ENCODE data around the gene PRR5.

Gene PRR5

DNA sequence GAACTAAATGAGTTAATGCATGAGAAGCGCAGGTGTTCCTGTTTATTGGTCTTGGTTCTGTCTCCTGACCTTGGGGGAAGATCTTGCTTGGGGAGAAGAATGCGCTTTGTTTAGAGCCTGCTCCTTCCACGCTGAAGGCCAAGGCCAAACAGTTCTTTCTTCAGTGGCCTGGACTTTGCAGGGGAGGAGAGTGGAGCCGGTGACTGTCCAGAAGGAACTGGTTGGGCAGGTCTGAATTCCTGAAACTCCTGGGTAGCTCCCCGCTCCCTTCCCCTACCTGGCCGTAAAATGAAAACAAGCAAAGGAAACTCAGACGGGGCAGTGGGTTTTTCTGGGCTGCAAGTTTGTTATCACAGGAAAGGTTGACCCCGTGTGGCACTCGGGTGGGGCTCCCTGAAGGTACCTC, 54.0 kb downstream of the PRR5 start:
- no peak for DNase-seq (ENCODE audit: low read depth in 2 of 2)

- DNase-seq (ENCODE audit: low read depth in 2 of 2), result no peak
Measured at GRCh38 chr22:44758344-44758973, 56.5 kb downstream of the PRR5 start.

DNA sequence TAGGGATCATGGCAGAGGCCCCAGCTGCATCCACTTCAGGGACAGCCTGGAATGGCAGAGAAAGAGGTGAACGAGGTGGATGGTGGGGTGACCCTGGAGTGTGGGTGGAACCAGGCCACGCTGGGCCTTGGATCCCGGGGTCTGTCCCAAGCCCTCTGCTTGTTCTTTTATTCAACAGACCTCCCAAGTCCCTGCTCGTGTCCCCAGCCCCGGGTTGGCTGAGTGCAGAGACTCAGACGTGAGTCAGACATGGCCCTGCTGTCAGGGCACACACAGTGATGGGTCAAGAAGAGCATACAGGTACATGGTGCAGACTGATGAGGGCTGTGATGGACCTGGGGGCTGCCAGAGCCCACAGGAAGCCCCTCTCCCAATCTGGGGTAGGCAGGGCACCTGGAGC, 57.0 kb downstream of the PRR5 start:
- no peak for DNase-seq (ENCODE audit: low read depth in 2 of 2)

DNA sequence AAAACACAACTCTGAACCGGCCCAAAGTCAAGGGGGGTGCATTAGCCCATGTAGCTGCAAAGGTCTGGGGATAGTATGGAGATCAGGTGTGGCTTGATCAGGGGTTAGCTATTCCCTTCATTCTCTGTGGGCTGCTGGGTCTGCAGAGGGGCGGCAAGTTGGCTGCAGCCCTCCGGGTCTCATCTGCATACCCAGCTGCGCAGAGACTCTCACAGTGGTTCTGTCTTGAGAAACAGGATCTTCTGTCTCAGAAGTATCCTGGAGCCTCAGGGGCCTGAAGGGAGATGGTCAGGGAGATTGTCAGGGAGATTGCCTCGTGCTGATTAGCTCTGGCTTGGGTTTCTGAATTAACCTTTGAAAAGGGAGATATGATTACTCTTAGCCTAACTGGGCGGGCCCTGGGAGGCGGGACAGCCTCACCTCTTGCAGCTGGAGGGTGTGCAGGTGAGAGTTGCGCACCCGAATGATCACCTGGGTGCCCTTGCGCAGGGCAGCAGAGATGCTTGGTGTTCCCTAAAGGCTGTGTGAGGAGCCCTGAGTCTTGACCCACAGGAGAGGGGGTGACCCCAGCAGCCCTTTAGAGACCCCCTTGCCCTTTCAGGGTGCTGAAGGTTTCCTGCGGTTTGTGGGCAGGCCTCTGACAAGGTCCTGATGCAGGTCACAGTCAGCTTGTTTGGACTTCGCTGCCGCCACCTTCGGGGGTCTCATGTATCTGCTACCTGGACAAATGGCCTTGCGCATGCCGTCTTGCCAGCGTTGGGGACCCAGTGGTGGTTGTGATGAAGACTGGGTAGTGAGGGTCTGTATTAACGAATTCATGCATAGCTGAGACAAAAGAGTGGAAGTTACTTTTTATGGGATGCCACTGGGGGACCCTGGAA, 57.7 kb downstream of the PRR5 start:
- DNase-seq (ENCODE audit: low read depth in 2 of 2), result no peak

- DNase-seq (ENCODE audit: low read depth in 2 of 2), result no peak
Measured at GRCh38 chr22:44760476-44760875, 58.5 kb downstream of the PRR5 start.

GRCh38 chr22:44761025-44761424, 59.0 kb downstream of the PRR5 start:
- DNase-seq (ENCODE audit: low read depth in 2 of 2), result no peak

GRCh38 chr22:44764373-44764772, 62.4 kb downstream of the PRR5 start:
- no peak for DNase-seq (ENCODE audit: low read depth in 2 of 2)

- DNase-seq (ENCODE audit: low read depth in 2 of 2), result no peak
Measured at GRCh38 chr22:44764974-44765373, 63.0 kb downstream of the PRR5 start.

DNA sequence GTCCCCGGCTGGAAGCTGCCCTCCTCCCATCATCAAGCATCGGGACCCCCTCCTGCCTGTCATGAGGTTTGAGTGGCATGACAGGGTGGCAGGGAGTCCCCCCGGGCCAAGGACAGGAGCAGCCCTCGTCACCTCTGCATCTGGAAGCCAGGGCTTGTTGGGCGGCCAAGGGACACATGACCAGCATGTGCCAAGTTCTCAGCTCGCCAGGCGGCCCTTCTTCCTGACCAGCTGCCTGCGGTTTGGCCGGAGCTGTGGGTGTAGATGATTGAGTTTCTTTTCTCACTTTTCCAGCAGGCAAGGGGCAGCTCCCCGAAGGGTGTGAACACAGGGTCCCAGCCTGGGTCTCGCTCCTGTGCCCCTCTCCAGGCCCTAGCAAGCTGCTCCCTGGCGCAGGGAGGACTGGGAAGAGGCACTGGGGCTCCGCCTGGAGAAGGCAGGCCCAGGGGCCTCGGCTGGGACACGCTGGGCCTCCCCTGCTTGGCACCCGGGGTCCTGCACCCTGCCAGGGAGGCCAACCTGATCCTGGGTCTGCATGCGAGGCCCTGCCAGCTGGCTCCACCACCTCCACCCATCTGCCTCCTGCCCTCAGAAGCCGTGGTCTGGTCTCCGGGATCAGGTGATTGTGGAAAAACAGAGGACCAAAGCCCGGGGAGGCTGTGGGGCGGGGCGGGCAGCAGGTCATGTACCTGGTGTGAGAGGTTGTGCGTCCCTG, 63.7 kb downstream of the PRR5 start:
- no peak for DNase-seq (ENCODE audit: low read depth in 2 of 2)

GRCh38 chr22:44773082-44773481, 71.1 kb downstream of the PRR5 start:
- no peak for DNase-seq (ENCODE audit: low read depth in 2 of 2)

DNA sequence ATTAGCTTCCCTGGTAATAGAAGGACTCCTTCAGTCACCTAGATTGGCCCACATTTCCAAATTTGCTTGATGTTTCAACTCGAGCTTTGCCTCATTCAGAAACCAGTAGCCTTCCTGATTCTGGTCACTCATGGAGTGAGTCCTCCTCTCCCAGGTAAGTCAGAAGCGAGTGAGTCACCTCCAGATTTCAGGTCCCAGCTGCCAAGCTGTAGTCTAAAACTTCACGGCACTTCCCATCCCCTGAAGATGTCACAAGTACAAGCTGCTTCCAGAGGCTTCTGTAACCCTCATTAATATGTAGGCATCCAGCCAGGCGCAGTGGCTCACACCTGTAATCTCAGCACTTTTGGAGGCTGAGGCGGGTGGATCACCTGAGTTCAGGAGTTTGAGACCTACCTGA, 73.9 kb downstream of the PRR5 start:
- DNase-seq (ENCODE audit: low read depth in 2 of 2), result no peak

DNA sequence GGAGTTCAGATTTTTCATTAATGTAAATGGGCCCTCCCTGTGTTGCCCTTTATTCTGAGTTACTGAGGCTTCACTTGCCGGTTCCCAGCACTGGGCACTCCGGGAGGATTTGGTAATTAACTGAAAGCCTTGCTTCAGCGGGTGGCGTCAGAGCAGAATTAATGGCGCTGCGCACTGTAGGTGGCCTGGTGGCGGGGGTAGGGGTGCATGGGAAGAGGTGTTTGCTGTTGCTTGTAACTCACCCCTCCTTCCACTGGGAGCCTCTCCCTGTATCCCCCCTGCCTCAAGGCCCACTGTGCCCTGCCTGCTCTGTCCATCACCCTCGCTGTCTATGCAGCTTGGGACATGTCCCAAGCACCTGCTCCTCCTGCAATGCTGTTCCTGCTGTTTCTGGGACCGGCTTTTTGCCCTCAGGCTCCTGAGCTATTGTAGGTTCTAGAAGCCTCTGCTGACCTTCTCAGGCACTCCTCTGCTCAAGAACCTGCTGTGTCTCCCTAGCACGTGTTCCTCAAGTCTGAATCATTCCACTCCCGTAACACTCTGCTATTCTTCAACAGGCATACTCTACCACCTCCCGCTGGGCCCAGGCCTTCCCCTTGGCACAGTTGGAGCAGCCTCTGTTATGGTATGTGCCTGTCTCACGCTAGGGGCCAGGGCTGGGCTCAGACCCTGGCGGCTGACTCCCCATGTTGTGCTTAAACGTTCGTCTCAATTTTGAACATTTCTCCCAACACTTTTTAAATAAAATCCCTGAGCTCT, 74.8 kb downstream of the PRR5 start:
- DNase-seq (ENCODE audit: low read depth in 2 of 2), result no peak

- DNase-seq (ENCODE audit: low read depth in 2 of 2), result no peak
Measured at GRCh38 chr22:44777364-44777755, 75.4 kb downstream of the PRR5 start.

DNA sequence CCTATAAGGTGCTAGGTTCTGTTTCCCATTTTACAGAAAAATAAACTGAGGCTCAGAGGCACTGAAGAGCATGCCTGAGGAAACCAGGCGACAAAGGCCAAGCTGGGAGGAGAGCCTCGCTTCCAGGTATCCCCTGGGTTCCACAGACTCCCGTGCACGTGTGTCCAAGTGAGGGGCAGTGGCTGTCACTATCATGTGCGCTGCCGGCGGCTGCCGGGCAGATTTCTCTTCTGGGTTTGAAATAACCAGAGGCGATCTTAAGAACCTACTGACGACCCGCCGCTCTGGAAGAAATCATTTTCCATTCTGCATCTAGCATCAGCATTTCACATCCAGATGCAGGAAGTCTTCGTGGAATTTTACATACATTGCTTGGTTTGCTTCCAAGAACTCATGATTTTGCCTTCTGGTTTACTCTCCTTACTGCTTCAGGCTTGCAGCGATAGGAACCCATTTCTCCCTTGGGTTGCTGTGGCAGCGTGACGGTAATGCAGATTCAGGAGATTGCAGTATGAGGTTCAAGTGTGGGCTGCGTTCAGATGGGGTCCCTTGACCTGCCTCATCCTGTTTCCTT, 79.0 kb downstream of the PRR5 start:
- no peak for DNase-seq (ENCODE audit: low read depth in 2 of 2)

DNA sequence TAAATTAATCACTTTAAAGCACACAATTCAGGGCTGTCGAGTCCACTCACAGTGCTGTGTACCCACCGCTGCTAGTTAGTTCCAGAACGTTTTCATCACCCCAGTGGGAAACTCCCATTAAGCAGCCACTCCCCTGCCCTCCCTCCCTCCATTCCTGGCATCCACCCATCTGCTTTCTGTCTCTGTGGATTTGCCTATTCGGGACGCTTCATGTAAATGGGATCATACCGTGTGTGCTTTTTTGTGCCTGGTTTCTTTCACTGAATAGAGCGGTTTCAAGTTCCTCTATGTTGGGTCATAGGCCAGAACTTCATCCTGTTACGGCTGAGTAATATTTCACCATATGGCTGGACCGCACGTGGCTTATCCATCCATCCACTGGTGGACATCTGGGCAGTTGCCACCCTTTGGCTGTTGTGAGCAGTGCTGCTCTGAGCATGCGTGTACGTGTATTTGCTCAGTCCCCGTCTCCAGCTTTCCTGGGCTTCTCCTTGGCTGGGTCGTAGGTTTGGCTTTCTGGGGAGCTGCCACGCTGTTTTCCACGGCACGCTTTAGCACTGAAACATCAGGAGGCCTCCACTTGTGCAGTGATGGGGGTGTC, 80.5 kb downstream of the PRR5 start:
- no peak for DNase-seq (ENCODE audit: low read depth in 2 of 2)

DNA sequence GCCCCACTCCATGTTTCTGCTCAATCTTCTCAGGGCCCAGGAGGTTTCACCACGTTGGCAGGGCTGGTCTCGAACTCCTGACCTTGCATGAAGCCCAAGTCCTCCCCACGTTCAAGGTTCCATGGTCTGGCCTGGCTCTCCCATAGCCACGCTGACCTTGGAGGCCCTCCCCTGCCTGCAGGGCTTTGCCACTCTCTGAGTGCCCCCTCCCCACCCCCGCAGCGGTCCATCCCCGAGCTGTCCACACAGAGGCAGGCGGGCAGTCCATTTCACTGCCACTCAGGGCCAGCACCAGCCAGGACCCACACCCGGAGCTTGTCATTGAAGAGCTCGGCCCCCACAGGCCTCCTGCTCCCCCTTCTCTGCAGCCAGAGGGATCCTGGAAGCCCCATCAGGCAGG, 81.1 kb downstream of the PRR5 start:
- DNase-seq (ENCODE audit: low read depth in 2 of 2), result no peak

DNA sequence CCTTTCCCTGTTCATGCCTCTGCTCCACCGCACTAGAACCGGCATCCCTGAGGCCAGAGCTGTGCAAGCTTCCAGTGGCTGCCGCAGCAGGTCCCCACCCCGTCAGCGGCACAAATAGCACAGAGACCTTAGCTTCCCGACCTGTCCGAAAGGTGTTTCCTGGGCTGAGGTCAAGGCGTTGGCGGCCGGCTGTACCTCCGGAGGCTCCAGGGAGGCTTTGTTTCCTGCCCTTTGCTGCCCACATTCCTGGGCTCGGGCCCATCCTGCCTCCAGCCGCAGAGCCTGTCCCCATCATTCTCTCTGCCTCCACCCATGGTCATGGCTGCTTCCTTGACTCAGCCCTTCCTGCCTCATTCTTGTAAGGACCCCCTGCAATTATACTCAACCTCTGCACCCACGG, 81.6 kb downstream of the PRR5 start:
- no peak for DNase-seq (ENCODE audit: low read depth in 2 of 2)

DNA sequence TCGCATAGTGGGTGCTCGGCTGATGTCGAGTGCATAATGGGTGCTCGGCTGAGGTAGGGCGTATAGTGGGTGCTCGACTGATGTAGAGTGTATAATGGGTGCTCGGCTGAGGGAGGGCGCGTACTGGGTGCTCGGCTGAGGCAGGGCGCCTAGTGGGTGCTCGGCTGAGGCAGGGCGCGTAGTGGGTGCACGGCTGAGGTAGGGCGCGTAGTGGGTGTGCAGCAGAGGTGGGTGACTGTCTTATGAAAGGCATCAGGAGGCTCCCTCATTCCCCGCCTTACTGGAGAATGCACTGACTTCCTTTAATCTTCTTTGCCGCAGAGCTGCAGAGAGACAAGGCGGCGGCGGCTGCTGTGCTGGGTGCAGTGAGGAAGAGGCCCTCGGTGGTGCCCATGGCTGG, 84.1 kb downstream of the PRR5 start:
- DNase-seq (ENCODE audit: low read depth in 2 of 2), result no peak

GRCh38 chr22:44786610-44787009, 84.6 kb downstream of the PRR5 start:
- no peak for DNase-seq (ENCODE audit: low read depth in 2 of 2)
